GM21737 (cell line): ENCODE data around the gene CNTN4.
A peak's percentile ranks its signal among the peaks of the same experiment; 100 is the strongest.

Experiments
- ATAC-seq: cut with Tn5 transposase; IDR thresholded peaks from one replicate; pipeline ENCODE4 v1.9.1; 2021; ENCODE audit warnings: mild to moderate bottlenecking, moderate library complexity; ENCODE audit not compliant: unreplicated experiment

The CNTN4 gene

DNA sequence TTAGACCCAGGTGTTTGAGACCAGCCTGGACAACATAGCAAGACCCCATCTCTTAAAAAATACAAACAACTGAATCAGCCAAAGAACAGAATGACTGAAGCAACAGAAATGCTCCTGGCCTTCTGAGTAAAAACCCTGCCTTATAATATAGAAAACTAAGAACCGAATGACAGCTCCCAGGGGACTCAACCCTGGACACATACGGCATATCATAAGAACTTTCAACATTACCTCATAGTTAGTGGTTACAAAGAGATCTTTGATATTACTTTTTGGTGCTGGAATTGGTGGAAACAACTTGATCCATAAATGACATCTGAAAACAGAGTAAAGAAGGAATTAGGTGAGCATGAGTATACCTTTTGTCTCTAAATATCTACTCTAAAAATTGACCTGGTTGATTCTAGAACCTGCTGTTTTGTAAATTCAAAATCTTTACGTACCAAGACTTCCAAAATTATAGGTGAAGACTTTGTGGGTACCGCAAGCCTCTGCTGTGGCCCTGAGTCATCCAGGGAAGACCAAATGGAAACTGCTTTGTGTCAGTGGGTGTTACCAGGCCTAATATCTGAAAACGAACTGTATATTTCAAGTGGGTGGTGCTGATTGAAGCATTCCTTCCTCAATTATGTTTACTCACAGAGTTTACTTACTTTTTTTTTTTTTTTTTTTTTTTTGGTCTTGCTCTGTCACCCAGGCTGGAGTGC, 976.0 kb downstream of the CNTN4 start:
- no peak for ATAC-seq

DNA sequence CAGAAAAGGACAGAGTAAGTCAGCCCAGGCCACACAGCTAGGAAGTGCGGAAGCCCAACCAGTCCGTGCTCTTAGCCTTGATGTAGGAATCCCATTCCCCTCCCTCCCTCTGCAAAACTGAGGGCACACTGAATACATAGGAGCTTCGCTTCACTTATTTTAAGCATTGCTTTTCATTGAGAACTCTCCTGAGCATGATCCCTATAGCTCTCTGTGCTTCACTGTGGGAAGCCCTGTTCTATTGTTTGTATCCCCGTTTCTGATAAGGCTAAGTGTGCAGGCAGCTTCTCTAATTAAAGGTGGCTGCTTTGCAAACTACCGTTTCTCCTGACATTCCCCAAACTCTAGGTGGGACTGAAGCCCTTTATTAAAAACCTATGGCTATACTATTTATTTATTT, 981.6 kb downstream of the CNTN4 start:
- no peak for ATAC-seq

DNA sequence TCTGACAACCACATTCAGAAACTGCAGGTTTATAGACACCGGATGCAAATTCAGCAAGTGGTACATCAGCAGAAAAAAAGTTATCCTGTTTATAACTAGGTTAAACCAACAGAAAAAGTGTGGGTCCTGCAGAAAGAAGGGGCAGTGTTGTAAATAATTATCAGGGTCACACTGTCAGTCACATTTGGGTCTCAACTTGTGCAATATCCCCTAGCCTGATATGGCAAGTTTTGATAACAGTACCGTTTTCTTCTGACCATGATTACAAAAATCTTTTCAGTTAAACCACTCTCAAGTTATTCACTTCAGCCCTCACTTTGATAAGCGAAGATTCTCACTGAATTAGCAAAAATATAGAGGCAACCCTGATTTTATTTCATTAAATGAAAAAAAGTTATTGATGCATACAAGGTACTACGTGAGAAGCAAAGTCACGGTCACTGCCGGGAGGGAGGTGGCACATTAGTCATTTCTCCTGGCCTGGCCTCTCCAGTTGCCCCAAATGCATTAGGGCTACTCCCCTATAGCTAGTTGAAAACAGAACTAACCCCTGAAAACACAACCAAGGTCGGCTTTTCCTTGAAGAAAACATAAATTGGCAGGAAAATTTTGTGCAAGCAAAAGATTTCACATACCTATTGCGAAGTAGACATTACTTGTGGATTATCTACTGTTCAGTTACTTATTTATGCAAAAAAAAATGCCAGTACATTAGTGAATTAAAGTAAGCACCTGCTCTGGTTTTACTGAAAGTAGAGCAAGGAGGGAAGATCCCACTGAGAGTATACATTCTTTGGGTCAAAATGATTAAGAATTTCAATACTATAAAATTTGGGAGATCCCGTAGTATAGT, 982.9 kb downstream of the CNTN4 start:
- ATAC-seq, result peak; percentile 46

DNA sequence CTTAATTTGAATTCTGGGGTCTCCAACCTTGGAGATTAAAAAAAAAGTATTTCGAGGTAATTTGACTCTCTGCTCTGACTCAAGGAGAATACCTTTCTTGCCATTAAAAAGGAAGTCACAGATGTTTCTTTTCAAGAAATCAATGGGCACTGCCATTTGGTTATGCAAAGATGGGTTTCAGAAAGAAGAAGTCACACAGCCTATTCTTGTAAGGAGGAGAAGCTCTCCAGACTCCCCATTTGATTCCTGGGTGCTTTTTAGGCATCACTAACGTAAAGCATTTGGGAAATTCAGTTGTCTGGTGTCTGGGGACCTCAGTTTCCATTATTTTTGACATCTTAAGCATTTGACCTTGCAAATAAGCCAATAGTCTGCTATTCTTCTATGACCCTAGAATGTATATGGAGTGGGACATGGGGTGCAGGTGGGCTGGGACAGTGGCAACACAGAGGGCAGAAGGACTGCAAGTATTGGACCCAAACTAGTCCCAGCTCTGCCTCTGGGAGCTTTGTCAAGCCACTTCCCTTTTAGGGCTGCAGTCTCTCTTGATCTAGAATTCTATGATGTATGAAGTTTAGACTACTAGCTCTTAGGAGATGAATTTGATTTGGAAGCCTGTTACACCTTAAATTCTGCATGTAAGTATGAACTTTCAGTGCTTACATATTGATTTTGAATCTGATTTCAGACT, 983.7 kb downstream of the CNTN4 start:
- peak; percentile 80 for ATAC-seq

DNA sequence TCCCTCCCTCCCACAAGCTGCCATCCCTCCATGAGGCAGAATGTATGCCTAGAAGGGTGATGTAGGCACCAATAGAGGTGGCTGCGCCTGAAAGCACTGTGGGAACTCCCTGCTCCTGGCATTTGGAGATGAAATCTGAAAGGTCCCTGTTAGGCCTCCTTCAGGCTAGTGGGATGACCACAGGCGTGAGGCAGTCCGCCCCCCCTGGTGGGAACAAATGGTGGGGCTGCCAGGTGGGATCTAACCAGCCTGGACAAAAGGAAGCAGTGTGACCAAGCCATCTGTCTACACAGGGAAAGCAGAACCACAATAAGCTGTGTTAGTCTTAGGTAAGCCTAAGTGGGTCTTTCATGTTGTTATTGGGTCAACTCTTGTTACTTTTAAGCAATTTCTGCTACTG, 986.2 kb downstream of the CNTN4 start:
- ATAC-seq, result no peak

DNA sequence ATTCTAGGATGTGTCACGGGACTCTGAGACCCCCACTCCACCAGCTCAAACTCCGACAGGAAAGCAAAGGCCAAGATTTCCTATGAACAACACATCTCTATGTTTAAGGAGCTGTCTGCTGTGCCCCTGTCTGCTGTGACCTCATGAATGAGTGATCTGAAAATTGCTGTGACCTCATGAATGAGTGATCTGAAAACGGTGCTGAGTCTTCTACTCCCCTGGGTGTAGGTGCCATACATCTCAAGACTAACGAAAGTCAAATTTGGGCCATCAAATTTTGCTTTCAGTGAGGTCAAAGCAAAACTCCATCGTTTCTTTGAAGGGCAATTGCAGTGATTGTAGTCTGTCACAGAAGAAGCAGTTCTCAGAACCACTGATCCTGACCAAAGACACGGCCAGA, 987.1 kb downstream of the CNTN4 start:
- no peak for ATAC-seq

DNA sequence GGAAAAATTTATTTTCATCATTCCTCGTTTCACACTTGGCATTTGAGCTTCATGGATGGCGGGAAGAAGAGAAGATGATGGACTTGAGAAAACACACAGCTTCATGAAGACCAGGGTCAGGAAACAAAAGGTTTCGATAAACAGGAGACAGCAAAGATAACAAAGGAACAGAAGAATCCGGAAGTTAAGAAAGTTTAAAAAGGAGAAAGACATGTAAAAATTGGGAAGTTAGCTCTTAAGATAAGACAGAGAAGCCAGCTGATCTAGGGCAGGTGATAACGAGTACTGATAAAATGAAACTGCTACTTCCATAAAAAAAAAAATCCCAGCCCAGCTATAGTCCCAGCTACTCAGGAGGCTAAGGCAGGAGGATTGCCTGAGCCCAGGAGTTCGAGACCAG, 987.6 kb downstream of the CNTN4 start:
- ATAC-seq, result no peak

DNA sequence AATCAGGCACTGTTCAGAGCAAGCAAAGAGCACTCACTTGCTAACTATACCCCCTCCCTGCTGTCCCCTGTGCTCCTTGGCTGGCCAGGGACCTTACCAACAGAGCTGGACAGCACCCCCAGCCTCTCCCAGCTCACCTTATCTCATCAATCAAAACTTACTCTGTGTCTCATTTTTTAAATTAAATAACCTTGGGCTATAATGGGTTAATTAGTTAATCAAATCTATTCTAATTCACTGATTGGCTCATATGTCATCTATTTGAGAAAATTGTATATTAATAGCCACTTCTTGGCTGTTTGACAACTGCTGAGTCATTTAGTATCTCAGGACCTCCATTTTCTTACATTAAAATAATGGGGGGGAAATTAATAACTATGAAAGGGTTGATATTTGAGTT, 988.6 kb downstream of the CNTN4 start:
- no peak for ATAC-seq

DNA sequence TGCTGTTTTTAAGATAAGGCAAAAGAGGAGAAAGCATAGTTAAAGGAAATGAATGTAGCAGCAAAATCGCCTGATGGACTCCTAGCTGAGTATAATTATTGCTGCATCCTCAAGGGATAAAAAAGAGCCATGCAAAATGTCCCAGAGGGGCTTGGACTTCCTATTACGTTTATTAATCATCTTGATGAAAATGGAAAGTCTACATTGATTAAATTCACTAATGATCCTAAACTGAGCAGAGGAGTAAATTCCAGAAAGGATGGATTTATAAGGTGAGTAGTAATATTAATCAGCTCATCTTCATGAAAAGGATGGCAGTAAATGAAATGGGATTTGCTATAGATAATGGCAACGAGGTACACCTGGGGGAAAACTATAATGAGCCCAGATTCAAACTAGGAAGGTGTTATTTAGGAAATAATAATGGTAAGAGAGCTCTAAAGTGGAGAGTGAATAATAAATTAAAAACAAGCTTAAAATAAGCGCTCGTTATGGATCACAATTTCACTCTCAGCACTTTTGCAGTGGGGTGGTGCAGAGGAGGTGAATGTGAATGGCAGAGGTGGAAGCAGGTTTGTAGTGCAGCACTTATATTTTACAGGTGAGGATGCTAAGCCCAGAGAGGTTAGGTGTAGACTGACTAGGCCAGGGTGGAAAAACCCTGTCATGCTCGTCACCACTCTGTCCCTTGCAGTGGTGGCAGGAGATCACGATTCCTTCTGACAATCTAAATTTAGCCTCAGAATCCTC, 989.2 kb downstream of the CNTN4 start:
- no peak for ATAC-seq

DNA sequence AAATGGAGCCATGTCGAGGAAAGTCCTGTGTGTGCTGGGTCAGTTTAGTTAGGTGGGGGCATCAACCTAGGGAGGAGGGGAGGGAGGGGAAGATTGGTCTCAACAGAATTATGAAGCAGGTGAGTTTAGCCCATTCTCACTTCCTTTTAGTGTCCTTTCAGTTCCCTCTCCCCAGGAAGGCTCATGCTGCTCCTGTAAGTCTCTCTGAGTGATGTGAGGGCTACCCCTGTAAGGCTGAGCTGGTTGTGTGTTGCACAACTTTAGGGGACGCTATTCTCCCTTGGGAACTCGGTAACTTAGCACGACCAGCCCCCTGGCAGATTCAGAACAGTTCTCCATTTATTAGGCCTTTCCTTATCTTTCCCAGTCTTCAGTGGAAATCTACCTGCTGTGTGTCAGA, 990.4 kb downstream of the CNTN4 start:
- ATAC-seq, result peak; percentile 98

DNA sequence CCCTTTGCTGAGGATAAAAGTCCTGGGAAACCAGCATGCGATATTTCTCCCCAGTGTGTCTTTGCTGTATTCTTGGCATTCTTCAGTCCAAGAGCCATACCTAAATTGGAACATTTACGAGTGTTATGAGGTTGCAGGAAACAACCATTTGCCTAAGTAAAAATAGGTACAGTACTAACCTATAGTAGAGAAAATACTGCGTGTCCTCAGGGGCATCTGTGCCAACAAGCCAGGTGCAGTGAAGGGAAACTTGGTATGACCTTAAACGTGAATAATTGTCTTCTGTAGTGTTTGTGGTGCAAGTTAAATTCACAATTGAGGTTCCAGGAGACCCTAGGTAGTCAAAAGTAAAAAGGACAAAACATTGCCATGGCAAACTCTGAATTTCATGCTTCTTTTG, 999.3 kb downstream of the CNTN4 start:
- no peak for ATAC-seq

DNA sequence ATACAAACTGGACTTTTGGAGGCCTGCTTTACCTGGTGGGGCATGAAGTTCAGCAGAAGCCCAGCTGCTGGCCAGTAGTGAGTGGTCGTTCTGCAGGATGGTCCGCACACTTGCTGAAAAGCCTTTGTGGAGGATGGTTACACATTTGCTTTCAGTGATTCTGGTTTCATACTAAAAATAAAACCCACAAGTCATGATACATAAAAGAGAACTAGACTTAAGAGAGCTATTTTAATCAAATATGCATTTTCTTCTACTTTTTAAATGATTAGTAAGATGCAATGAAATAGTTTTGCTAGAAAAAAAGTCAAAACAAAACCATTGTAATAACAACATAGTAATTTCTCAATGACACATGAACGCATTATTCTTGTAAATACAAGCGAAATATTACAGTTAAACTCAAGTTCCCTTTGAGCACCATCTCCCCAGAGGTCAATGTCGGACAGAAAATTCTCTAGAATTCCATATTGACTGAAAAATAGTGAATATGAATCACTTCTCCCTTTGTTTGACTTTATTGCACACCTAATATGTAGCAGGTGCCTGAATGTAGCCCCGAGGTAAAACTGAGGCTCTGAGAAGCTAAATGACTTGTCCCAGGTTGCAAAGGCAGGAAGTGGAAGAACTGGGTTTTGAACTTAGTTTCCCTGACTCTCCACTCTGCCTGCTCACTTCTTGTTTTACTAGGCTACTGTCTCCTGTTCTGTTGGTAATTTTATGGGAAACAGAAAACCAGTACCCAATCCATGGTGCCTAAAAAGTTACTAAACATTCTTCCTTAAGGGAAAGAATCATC, 1003.2 kb downstream of the CNTN4 start:
- ATAC-seq, result no peak

DNA sequence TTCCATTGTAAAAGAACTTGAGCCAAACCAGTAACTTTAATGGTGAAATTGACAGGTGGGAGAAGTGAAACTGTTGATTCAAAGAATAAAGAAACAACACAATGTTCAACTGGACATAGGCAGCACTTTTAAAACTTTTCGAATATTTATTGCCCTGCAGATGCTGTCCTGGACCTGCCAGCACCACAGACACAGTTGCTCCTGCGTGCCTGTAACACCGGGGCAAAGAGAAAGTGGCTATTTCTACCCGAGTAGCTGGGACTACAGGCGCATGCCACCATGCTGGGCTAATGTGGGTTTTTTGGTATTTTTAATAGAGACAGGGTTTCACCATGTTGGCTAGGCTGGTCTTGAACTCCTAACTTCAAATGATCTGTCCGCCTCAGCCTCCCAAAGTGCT, 1004.1 kb downstream of the CNTN4 start:
- ATAC-seq, result no peak

DNA sequence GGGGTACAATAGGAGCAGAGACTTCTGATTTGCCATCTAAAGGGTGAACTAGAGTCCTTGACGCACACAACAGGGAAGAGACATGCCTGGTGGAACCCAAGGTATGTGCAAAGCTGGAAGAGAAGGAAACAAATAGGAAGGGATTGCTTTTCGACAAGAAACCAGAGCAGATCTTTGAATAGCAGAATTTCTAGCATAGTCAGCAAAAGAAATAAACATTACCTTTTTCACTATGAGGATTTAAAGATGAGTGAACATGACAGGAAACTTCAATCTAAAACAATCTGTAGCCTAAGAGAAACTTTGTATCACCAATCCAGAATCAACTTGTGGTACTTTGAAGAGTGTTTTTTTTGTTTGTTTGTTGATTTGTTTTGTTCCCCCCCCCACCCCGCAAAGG, 1006.6 kb downstream of the CNTN4 start:
- ATAC-seq, result no peak

DNA sequence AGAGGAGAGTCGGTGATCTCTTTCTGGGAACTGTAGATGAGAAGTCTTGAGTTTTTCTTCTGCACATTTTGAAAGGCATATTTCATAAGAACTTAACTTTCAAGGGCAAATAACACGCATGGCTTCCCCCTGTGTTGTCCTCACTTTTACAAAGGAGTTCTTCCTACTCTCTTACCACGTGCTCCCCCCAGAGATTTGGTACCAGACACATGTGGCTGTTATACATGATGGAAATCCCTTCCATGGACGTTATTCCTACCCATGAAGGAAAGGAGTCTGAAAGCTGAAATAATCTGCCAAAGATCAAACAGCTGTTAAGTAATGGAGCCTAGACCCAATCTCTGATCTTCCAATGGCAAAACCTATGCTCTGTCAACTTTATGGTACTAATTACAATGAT, 1007.1 kb downstream of the CNTN4 start:
- ATAC-seq, result no peak

DNA sequence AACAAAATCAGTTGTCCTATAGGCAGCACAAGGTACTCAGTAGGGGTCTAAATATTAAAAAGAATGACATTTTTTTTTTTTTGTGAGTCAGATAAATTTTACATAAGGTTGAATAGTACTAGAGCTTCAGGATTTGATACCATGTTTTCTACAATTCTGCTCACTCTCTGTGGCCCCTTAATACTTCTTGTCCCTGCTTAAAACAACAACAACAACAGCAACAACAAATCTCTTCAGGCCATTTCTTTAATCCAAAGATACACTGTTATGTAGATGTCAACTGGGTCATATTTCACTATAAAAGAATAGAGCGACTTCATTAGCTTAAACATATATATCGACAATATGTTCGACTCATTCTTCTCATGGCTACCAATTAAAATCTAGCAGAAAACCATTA, 1008.5 kb downstream of the CNTN4 start:
- no peak for ATAC-seq
